SK-N-SH (cell line): ENCODE measurements around the gene PHC2. TPM values are rescaled to one million over a fixed set of nuclear protein-coding genes. Genes with fewer than 3 reads are reported as not detected.

Experiments
- CTCF ChIA-PET: fragments of 300-600, 350-600 bp; formaldehyde crosslinking; extraction: SDS; loops from one replicate; lab custom pipeline; 2021; lab: Yijun Ruan, JAX
- POLR2A ChIA-PET: fragments of 350-600 bp; sonication (Branson Sonifier 250); formaldehyde crosslinking; extraction: SDS; loops from one replicate; lab custom pipeline; 2020; ENCODE audit warnings: antibody characterized with exemption, inconsistent platforms; lab: Yijun Ruan, JAX
- DNase-seq: peaks from one replicate; pipeline ENCODE4 v3.0.0; 2012
- H2AFZ ChIP-seq: fragments of 200-600 bp; sonication (generic); 2 replicates; pipeline ENCODE4 v1.8.1; 2016; ENCODE audit warnings: antibody characterized with exemption, mild to moderate bottlenecking, low read depth
- H3F3A ChIP-seq: fragments of 200-600 bp; sonication (generic); replicated peaks from 2 replicates; pipeline ENCODE3; 2016; ENCODE audit warnings: antibody characterized with exemption, mild to moderate bottlenecking; ENCODE audit not compliant: insufficient read depth
- H3K27ac ChIP-seq, 2 experiments: fragments of 200-500 bp in 1 of 2; fragments of 200-600 bp in 1 of 2; sonication (Bioruptor generic) in 1 of 2; sonication (generic), shearing (Covaris generic) in 1 of 2; 2 replicates each; pipeline versions ENCODE4 v1.5.1 to v1.6.1; 2014 to 2016; ENCODE audit warnings: low read depth in 2 of 2, inconsistent platforms in 1 of 2, low read length in 1 of 2, mild to moderate bottlenecking in 1 of 2, mixed read lengths in 1 of 2
- H3K27me3 ChIP-seq: fragments of 200-600 bp; sonication (generic), shearing (Covaris generic); 2 replicates; pipeline ENCODE4 v1.6.1; 2016; ENCODE audit warnings: mixed run types; ENCODE audit not compliant: insufficient read depth
- H3K36me3 ChIP-seq, 2 experiments: fragments of 200-500 bp in 1 of 2; fragments of 200-600 bp in 1 of 2; sonication (Bioruptor generic) in 1 of 2; sonication (generic) in 1 of 2; replicated peaks in 1 of 2; 2 replicates each; pipeline versions ENCODE3 to v1.5.1; 2014 to 2016; ENCODE audit warnings: low read length in 1 of 2, mild to moderate bottlenecking in 1 of 2; ENCODE audit not compliant: insufficient read depth in 2 of 2, control insufficient read depth in 1 of 2
- H3K4me1 ChIP-seq, 2 experiments: fragments of 200-500 bp in 1 of 2; fragments of 200-600 bp in 1 of 2; sonication (Bioruptor generic) in 1 of 2; sonication (generic), shearing (Covaris generic) in 1 of 2; 2 replicates each; pipeline versions ENCODE4 v1.5.1 to v1.6.1; 2014 to 2016; ENCODE audit warnings: low read depth in 1 of 2, low read length in 1 of 2, mixed run types in 1 of 2; ENCODE audit not compliant: insufficient read depth in 2 of 2, control insufficient read depth in 1 of 2
- H3K4me2 ChIP-seq: fragments of 200-600 bp; sonication (generic), shearing (Covaris generic); 2 replicates; pipeline ENCODE4 v1.6.1; 2017; ENCODE audit warnings: mixed run types
- H3K4me3 ChIP-seq, 2 experiments: fragments of 200-500 bp in 1 of 2; fragments of 200-600 bp in 1 of 2; sonication (Bioruptor generic) in 1 of 2; sonication (generic), shearing (Covaris generic) in 1 of 2; 2 replicates each; pipeline versions ENCODE4 v1.5.1 to v1.8.1; 2014 to 2016; ENCODE audit warnings: low read depth in 2 of 2, inconsistent platforms in 1 of 2, low read length in 1 of 2, mild to moderate bottlenecking in 1 of 2, mixed read lengths in 1 of 2, moderate library complexity in 1 of 2
- H3K79me2 ChIP-seq: fragments of 200-600 bp; sonication (generic); 2 replicates; pipeline ENCODE4 v1.8.1; 2017; ENCODE audit warnings: mild to moderate bottlenecking; ENCODE audit not compliant: insufficient read depth
- H3K9ac ChIP-seq: fragments of 200-600 bp; sonication (generic); 2 replicates; pipeline ENCODE4 v1.6.1; 2017; ENCODE audit warnings: mixed run types
- H3K9me2 ChIP-seq: fragments of 200-600 bp; sonication (generic); 2 replicates; pipeline ENCODE4 v1.6.1; 2017; ENCODE audit warnings: mixed run types
- H3K9me3 ChIP-seq: fragments of 200-600 bp; sonication (generic); 2 replicates; pipeline ENCODE4 v1.6.1; 2017; ENCODE audit warnings: mixed run types, mild to moderate bottlenecking, moderate library complexity
- H4K20me1 ChIP-seq: fragments of 200-600 bp; sonication (generic); 2 replicates; pipeline ENCODE4 v1.6.1; 2017; ENCODE audit warnings: mild to moderate bottlenecking, mixed run types; ENCODE audit not compliant: insufficient read depth
- EP300 ChIP-seq, 2 experiments: IDR thresholded peaks; 2 replicates each; pipeline versions ENCODE4 v1.4.0 to v1.6.1; 2012; ENCODE audit warnings: borderline replicate concordance in 1 of 2, low read depth in 1 of 2, low read length in 1 of 2
- FOXJ3 ChIP-seq: sonication (generic); formaldehyde crosslinking; IDR thresholded peaks from 2 replicates; pipeline ENCODE4 v1.5.1; 2020; ENCODE audit warnings: mild to moderate bottlenecking, missing genetic modification reagents
- GABPA ChIP-seq: IDR thresholded peaks from 2 replicates; pipeline ENCODE4 v1.4.0; 2012; ENCODE audit warnings: low read depth, mild to moderate bottlenecking
- RXRA ChIP-seq: IDR thresholded peaks from 2 replicates; pipeline ENCODE4 v1.4.0; 2012; ENCODE audit warnings: low read depth, mild to moderate bottlenecking, borderline replicate concordance
- WGBS: methylation state at CpG from one replicate; pipeline ENCODE4 v1.1.6; 2017; ENCODE audit warnings: low lambda C conversion rate; 5-methylcytosine and 5-hydroxymethylcytosine counted together
- polyA plus RNA-seq, 3 experiments: library from polyadenylated mRNA; depleted of rRNA; stranded (reverse); fragments of >200 nt; gene quantifications; 2 replicates each; pipeline ENCODE4 v1.2.3, GENCODE V29; 2012
- TF ChIP-seq, protein P1 (sequence below): IDR thresholded peaks from 2 replicates; pipeline ENCODE4 v1.4.0; 2012; ENCODE audit warnings: low read depth, borderline replicate concordance
- TF ChIP-seq, protein P2 (sequence below): IDR thresholded peaks from 2 replicates; pipeline ENCODE4 v1.4.0; 2012; ENCODE audit warnings: low read depth, borderline replicate concordance
- TF ChIP-seq, protein P3 (sequence below): IDR thresholded peaks from 2 replicates; pipeline ENCODE4 v1.4.0; 2012; ENCODE audit warnings: low read depth

PHC2 gene
- polyA plus RNA-seq, 1 of the 3 experiments (the other 2 are of a cell fraction): 98.7 TPM

DNA sequence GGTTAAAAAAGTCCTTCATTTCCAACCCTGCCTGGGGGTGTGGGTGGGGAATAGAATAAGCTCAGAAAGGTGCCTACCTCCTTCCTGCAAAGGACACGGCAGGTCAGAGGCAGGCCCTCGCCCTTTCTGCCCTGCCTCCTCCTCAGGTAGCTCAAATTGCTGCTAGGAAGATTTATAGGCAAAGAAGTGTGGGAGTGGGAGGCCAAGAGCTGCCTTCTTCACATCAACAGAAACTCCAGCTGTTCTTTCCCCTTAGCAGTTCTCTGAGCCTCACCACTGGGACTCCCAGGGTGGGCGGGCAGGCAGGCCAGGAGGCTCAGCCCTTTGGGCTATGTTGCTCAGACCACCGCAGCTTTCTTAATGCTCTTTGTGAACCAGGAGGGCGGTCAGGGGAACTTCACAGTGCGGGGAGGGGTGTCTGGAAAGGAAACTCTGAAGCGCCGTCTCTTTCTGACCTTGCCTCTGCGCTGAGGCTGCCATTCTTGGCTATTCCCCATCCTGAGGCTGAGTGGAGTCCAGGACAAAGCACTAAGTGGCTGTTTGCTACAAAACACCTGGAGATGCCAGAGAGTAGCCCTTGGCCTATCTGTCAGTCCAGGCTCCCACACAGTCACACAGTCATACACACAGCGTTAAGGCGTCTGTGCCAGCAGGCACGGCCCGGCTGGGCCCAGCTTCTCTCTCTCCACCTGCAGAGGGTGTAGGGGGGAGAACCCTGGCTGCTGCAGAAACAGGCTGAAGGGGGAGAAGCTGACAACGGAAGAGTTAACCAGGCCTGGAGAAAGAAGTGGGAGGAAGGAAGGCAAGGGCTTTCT lies 107.0 kb downstream of the PHC2 start:
- H3K9me3 ChIP-seq: no peaks in the 10 kb centered on the region
- no peak overlapping the region; a peak in 1 of 4 replicates for H3K27ac ChIP-seq
- no peak for DNase-seq
- H3K4me3 ChIP-seq: no peak overlapping the region
- CTCF ChIA-PET: interaction anchor here (1.0 to 2.4 kb wide), 2 partner anchors 43 to 147 kb away, joined by 3 to 9 read pairs; no protein-coding TSS in a partner anchor
- no peaks in the 10 kb centered on the region for H3K27me3 ChIP-seq
- H3K9ac ChIP-seq: no peak overlapping the region
- TF ChIP-seq, protein P1, sequence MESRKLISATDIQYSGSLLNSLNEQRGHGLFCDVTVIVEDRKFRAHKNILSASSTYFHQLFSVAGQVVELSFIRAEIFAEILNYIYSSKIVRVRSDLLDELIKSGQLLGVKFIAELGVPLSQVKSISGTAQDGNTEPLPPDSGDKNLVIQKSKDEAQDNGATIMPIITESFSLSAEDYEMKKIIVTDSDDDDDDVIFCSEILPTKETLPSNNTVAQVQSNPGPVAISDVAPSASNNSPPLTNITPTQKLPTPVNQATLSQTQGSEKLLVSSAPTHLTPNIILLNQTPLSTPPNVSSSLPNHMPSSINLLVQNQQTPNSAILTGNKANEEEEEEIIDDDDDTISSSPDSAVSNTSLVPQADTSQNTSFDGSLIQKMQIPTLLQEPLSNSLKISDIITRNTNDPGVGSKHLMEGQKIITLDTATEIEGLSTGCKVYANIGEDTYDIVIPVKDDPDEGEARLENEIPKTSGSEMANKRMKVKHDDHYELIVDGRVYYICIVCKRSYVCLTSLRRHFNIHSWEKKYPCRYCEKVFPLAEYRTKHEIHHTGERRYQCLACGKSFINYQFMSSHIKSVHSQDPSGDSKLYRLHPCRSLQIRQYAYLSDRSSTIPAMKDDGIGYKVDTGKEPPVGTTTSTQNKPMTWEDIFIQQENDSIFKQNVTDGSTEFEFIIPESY: no peak
- TF ChIP-seq FOXJ3 (CRISPR knock-in tag): no peak
- TF ChIP-seq, all 33 proteins: peak for 0
- Histone ChIP-seq H3K9me2 (no peaks in the 10 kb centered on the region), H3K4me2 (no peak overlapping the region), H3K79me2 (peaks cover 16% of the 10 kb centered on the region), H3K36me3 (peaks cover 68 to 71% of the 10 kb centered on the region in 2 experiments), H3K4me1 (peaks cover 2 to 8% of the 10 kb centered on the region in 2 experiments; a peak in 2 of 4 replicates), H2AFZ (no peak overlapping the region), H3F3A (peaks cover 49% of the 10 kb centered on the region), H4K20me1 (peaks cover 52% of the 10 kb centered on the region)
- WGBS: 93% methylated on average over 14 of the region's 14 CpGs
- POLR2A ChIA-PET: no interaction called here

GRCh38 chr1:33322870-33323585 lies 107.9 kb downstream of the PHC2 start:
- Histone ChIP-seq H3K79me2 (peaks cover 11% of the 10 kb centered on the region; the same call in 1 of the 2 replicates), H3K27me3 (no peaks in the 10 kb centered on the region), H3K9me3 (no peaks in the 10 kb centered on the region), H3K4me3 (no peak overlapping the region), H3K9ac (no peak overlapping the region), H3K27ac (no peak overlapping the region), H3K9me2 (no peaks in the 10 kb centered on the region), H4K20me1 (peaks cover 43% of the 10 kb centered on the region), H3K4me1 (peaks cover under 1% of the 10 kb centered on the region in 2 experiments; a peak in 2 of 4 replicates), H3K36me3 (peaks cover 59 to 64% of the 10 kb centered on the region in 2 experiments), H3K4me2 (no peak overlapping the region), H3F3A (peaks cover 41% of the 10 kb centered on the region), H2AFZ (no peak overlapping the region)
- TF ChIP-seq, protein P2, sequence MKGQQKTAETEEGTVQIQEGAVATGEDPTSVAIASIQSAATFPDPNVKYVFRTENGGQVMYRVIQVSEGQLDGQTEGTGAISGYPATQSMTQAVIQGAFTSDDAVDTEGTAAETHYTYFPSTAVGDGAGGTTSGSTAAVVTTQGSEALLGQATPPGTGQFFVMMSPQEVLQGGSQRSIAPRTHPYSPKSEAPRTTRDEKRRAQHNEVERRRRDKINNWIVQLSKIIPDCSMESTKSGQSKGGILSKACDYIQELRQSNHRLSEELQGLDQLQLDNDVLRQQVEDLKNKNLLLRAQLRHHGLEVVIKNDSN: no peak
- TF ChIP-seq EP300 (IDR thresholded peaks at IDR 0.05; ENCODE audit: borderline replicate concordance in 1 of 2, low read depth in 1 of 2, low read length in 1 of 2): no peak
- no peak for TF ChIP-seq GABPA
- TF ChIP-seq RXRA: no peak
- TF ChIP-seq, protein P1: no peak
- TF ChIP-seq, protein P3, sequence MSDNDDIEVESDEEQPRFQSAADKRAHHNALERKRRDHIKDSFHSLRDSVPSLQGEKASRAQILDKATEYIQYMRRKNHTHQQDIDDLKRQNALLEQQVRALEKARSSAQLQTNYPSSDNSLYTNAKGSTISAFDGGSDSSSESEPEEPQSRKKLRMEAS: no peak
- CTCF ChIA-PET: interaction anchor here (1.0 to 2.4 kb wide), 3 partner anchors 12 to 147 kb away, joined by 3 to 9 read pairs (median 5); no protein-coding TSS in a partner anchor
- DNase-seq: no peak
- POLR2A ChIA-PET: no interaction called here
- 82% methylated on average over 9 of the region's 10 CpGs for WGBS
